ENCODE data around the gene POLR3A. TPM values are rescaled to one million over a fixed set of nuclear protein-coding genes. Genes with fewer than 3 reads are reported as not detected.

POLR3A gene
- total RNA-seq, 1 donor from 2014 or later = 16.9 TPM

- H3K9me3 ChIP-seq = no peaks in the 10 kb centered on the region
- no peak for DNase-seq (ENCODE audit: extremely low spot score in 2 of 2)
- no peak for TF ChIP-seq POLR2A (IDR thresholded peaks at IDR 0.05)
- TF ChIP-seq POLR2AphosphoS5 (IDR thresholded peaks at IDR 0.05; ENCODE audit: insufficient read depth in 1 of 2, low read depth in 1 of 2) = peak in 1 of 2 donors; percentile 46
- H3K27me3 ChIP-seq = no peaks in the 10 kb centered on the region
- intact Hi-C loops (cut with DNase I) = no loop called here
- H3K27ac ChIP-seq = no peak overlapping the region
- H3K4me1 ChIP-seq = no peaks in the 10 kb centered on the region
- no peak overlapping the region for H3K4me3 ChIP-seq
- peaks cover 0 to 93% of the 10 kb centered on the region in 2 donors for H3K36me3 ChIP-seq
These were observed 45.7 kb downstream of the POLR3A start for GRCh38 chr10:77983384-77984341.

DNA sequence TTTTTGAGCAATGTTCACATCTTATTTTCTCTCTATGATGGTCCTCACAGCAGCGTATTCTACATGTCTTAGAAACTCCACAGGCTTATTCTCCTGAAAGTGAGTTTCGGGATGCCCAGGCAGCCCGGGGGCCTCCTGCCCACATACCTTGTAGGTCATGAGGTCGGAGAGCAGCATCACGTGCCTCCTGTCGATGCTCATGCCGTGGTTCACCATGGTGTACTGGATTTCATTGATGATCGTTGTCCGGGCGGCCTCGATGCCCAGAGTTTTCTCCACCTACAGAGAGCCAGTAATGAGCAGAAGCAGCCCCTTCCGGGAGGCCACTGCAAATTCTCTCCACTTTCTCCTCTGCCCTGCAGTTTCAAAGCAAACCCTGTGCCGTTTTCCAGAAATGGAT lies 48.0 kb downstream of the POLR3A start:
- no peak for TF ChIP-seq POLR2A (IDR thresholded peaks at IDR 0.05)
- TF ChIP-seq CTCF (IDR thresholded peaks at IDR 0.05) = no peak
- no peak for TF ChIP-seq POLR2AphosphoS5 (IDR thresholded peaks at IDR 0.05; ENCODE audit: insufficient read depth in 1 of 2, low read depth in 1 of 2)
- H3K4me1 ChIP-seq = no peaks in the 10 kb centered on the region

GRCh38 chr10:77979221-77979620 lies 50.1 kb downstream of the POLR3A start:
- Histone ChIP-seq H3K9me3 (no peaks in the 10 kb centered on the region), H3K4me1 (peaks cover 8% of the 10 kb centered on the region), H3K27ac (no peak overlapping the region), H3K27me3 (no peaks in the 10 kb centered on the region), H3K36me3 (peaks cover 0 to 65% of the 10 kb centered on the region in 2 donors), H3K4me3 (no peak overlapping the region)
- intact Hi-C loops (cut with DNase I) = loop anchor here (10.0 kb wide), 1 partner anchor 134 kb away; no protein-coding TSS in a partner anchor
- no peak for DNase-seq (ENCODE audit: extremely low spot score in 2 of 2)
- TF ChIP-seq POLR2AphosphoS5 (IDR thresholded peaks at IDR 0.05; ENCODE audit: insufficient read depth in 1 of 2, low read depth in 1 of 2) = no peak
- TF ChIP-seq POLR2A (IDR thresholded peaks at IDR 0.05) = no peak
- no peak for TF ChIP-seq CTCF (IDR thresholded peaks at IDR 0.05)

More for the DNA sequence above, 48.0 kb downstream of the POLR3A start:
- H3K36me3 ChIP-seq = peaks cover 0 to 85% of the 10 kb centered on the region in 2 donors
- intact Hi-C loops (cut with DNase I) = no loop called here
- H3K4me3 ChIP-seq = no peak overlapping the region
- H3K9me3 ChIP-seq = no peaks in the 10 kb centered on the region
- H3K27ac ChIP-seq = no peak overlapping the region
- no peaks in the 10 kb centered on the region for H3K27me3 ChIP-seq
- DNase-seq (ENCODE audit: extremely low spot score in 2 of 2) = no peak

DNA sequence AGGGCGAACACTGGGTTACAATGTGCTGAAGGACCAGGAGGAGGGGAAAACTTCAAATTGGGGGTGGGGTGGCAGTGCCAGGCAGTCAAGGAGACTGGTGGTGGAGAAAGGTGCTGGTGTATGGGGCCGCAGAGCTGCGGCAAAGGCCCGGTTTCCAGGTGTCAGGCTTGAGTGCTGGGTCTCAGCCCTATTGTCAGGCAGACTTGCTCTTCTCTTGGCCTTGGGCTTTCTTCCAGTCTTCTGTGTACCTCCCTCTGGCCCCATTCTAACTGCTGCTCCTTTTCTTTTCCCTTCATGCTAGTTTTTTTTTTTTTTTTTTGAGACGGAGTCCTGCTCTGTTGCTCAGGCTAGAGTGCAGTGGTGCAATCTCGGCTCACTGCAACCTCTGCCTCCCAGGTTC lies 51.0 kb downstream of the POLR3A start:
- peaks cover 0 to 58% of the 10 kb centered on the region in 2 donors for H3K36me3 ChIP-seq
- intact Hi-C loops (cut with DNase I) = loop anchor here (10.0 kb wide), 1 partner anchor 134 kb away; no protein-coding TSS in a partner anchor
- H3K4me3 ChIP-seq = no peak overlapping the region
- H3K9me3 ChIP-seq = no peaks in the 10 kb centered on the region
- H3K27ac ChIP-seq = no peak overlapping the region
- no peaks in the 10 kb centered on the region for H3K27me3 ChIP-seq
- TF ChIP-seq CTCF (IDR thresholded peaks at IDR 0.05) = no peak
- TF ChIP-seq POLR2A (IDR thresholded peaks at IDR 0.05) = no peak
- TF ChIP-seq POLR2AphosphoS5 (IDR thresholded peaks at IDR 0.05; ENCODE audit: insufficient read depth in 1 of 2, low read depth in 1 of 2) = no peak
- DNase-seq (ENCODE audit: extremely low spot score in 2 of 2) = no peak
- H3K4me1 ChIP-seq = peaks cover 8% of the 10 kb centered on the region

GRCh38 chr10:77977934-77978333 lies 51.4 kb downstream of the POLR3A start:
- DNase-seq (ENCODE audit: extremely low spot score in 2 of 2) = no peak
- peaks cover 0 to 53% of the 10 kb centered on the region in 2 donors for H3K36me3 ChIP-seq
- TF ChIP-seq CTCF (IDR thresholded peaks at IDR 0.05) = no peak
- no peak for TF ChIP-seq POLR2A (IDR thresholded peaks at IDR 0.05)
- no peak for TF ChIP-seq POLR2AphosphoS5 (IDR thresholded peaks at IDR 0.05; ENCODE audit: insufficient read depth in 1 of 2, low read depth in 1 of 2)
- H3K4me3 ChIP-seq = no peak overlapping the region
- H3K27me3 ChIP-seq = no peaks in the 10 kb centered on the region
- intact Hi-C loops (cut with DNase I) = loop anchor here (10.0 kb wide), 1 partner anchor 133 kb away; no protein-coding TSS in a partner anchor
- H3K27ac ChIP-seq = no peak overlapping the region
- H3K9me3 ChIP-seq = no peaks in the 10 kb centered on the region
- peaks cover 8% of the 10 kb centered on the region for H3K4me1 ChIP-seq
